ENCODE measurements around the gene MYO10.

GRCh38 chr5:16702964-16703363, 233.1 kb downstream of the MYO10 start:
- TF ChIP-seq CTCF (IDR thresholded peaks at IDR 0.05), result no peak
- no peak for TF ChIP-seq POLR2A (IDR thresholded peaks at IDR 0.05)

Data from breast epithelium (tissue), 3 donors.